ACHN (cell line): ENCODE data around the gene NKRF.

Experiments used
- DNase-seq: peaks from one replicate; pipeline ENCODE4 v3.0.0-alpha.2; 2015
- in situ Hi-C: cut with HindIII; loops from 2 replicates; pipeline ENCODE4 v1.10.0; 2017; ENCODE audit warnings: low sequenced_read_pairs, low pct_ligation_motif_present, low pct_unique_long_range_greater_than_20kb

Gene NKRF

GRCh38 chrX:119552508-119552907, 53.7 kb downstream of the NKRF start:
- in situ Hi-C loops, result no loop called here

GRCh38 chrX:119549327-119550016, 56.8 kb downstream of the NKRF start:
- DNase-seq, result no peak
- in situ Hi-C loops, result no loop called here

More at GRCh38 chrX:119552508-119552907, 53.7 kb downstream of the NKRF start:
- no peak for DNase-seq

- in situ Hi-C loops, result no loop called here
- DNase-seq, result peak; percentile 71
Observed at GRCh38 chrX:119541188-119541587, 65.0 kb downstream of the NKRF start.

- no peak for DNase-seq
- in situ Hi-C loops, result no loop called here
Observed at GRCh38 chrX:119539872-119540271, 66.4 kb downstream of the NKRF start.
